Frontal cortex (tissue), 4 donors: ENCODE measurements around the gene CSGALNACT2. TPM values are rescaled to one million over a fixed set of nuclear protein-coding genes. Genes with fewer than 3 reads are reported as not detected.

Experiments used
- DNase-seq, 2 donors: peaks; one replicate each; pipeline ENCODE4 v3.0.0; 2012; ENCODE audit warnings: low spot score in 2 of 2
- FAIRE-seq: peaks from 2 replicates; lab custom pipeline; 2012; peaks lifted over from hg19 to GRCh38; lab: Jason Lieb, UNC
- total RNA-seq: library from RNA; depleted of rRNA; stranded (reverse); fragments of >200 nt; gene quantifications from one replicate; pipeline ENCODE4 v1.2.3, GENCODE V29; 2014
- donor health status: control.
- donor health status: control.
- donor health status: control.

CSGALNACT2 gene
- total RNA-seq, 1 donor from 2014 or later: 87.2 TPM

DNA sequence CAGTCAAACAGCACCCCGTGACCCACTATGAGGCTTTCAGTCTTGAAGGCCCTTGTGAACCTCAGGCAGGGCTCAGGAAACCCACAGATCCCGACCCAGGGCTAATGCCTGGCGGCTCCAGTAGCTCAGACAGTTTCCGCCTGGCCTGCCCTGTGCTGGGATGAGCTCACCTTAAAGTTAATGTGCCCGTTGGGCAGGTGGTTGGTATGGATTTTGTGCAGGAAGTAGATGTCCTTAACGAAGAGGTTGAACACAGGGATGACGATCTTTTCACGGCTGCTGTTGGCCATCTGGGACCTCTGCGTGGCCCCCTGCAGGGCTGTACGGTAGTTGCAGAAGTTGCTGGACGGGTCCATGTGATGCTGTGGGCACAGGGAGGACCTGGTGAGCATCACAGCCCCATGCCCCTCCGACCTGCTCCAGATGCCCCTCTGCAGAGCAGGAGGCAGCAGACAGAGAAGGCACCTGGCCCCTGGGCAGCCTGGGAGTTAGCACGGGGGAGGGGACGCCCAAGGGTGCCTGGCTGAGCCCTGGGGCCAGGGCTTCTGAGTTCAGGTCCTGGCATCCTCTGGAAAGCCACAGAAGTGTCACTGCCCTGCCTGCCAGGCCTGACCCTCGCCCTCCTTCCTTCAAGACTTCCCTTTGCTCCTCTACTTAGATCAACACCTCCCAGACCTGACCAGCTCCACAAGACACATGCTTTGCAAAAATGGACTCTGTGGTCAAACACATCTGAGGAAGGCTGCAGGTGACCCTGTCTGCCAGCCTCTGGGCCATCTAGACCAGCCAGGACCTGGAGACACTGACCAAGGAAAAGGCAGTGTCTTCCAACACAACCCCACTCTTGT lies 59.8 kb downstream of the CSGALNACT2 start:
- peak; percentile 19 to 29 for DNase-seq
- FAIRE-seq: no peak

DNA sequence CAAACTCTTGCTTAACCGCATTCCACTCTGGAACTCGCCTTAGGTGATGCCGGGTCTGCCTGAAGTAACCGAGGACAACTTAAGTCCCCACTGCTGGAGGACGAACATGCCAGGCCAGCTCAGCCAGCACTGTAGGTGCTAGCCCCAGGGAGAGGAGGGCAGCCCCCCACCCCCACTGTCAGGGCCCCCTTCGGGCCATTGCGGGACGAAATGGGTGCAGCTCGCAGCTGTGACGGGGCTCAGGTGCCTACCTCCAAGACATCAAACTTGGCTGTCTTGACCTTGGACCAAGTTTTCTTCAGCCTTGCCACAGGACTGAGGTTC lies 60.4 kb downstream of the CSGALNACT2 start:
- DNase-seq (peak in 1 of 2 donors; percentile 1), FAIRE-seq (no peak)

DNA sequence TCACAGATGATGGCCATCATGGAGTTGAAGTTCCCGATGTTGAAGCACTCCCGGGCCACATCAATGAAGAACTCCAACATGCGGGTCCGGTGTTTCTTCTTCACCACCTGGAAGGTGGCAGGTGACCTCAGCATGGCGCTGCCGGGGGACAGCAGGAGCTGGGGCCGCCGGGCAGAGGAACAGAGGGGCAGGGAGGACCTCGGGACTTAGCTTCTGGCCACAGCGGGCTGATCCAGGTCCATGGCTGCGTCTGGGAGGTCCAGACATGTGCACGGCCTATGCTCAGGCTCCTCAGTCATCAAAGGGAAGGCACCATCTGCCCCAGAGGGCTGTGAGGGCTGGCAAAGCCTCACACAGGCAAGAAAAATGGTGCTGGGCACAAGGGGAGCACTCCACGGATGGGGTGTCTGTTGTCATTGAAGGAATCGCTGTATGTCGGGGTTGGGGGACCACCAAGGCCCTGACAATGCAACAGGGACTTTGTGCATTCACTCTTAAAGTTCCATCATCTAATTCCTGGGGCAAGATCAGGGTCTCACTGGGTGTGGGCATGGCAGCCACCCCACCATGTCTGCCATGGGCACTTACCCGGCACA lies 60.9 kb downstream of the CSGALNACT2 start:
- FAIRE-seq (no peak), DNase-seq (peak; percentile 2 to 3)

DNA sequence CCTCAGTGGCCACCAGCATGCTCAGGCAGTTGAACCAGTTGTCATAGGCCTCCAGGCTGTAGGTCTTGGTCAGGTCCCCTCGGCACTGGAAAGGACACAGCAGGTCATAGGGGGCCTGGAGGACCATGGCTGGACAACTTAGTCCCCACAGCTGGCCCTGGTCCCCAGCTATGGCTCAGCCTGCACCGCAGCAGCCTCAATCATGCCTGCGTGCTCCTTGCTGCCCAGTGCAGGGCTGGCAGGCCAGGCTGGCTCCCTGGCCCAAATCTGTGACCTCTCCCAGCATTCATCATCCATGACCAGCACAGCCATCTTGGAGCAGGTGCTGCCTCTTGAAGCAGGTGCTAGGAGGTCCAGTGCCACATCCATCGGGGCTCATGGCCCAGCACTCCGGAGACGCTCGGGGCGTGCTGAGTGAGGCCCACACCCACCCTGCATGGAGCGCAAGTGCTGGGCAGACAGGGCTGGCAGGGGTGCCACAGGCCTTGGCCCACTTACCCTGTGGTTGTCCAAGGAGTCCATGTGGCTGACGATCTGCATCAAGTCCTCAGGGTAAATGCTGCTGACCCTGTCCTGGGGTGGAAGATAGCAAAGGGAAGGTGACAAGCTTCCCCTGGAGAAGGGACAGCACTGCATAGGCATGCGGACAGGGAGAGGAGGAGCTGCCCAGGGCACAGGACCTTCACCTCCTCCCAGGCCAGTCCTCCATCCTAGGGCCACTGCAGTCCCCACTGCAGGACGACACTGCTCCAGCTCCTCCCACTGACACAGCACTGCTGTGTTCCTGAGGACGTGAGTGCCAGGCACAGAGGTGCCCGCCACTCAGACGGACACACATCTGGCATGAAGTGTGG lies 61.7 kb downstream of the CSGALNACT2 start:
- DNase-seq (peak; percentile 6 to 12), FAIRE-seq (no peak)

DNA sequence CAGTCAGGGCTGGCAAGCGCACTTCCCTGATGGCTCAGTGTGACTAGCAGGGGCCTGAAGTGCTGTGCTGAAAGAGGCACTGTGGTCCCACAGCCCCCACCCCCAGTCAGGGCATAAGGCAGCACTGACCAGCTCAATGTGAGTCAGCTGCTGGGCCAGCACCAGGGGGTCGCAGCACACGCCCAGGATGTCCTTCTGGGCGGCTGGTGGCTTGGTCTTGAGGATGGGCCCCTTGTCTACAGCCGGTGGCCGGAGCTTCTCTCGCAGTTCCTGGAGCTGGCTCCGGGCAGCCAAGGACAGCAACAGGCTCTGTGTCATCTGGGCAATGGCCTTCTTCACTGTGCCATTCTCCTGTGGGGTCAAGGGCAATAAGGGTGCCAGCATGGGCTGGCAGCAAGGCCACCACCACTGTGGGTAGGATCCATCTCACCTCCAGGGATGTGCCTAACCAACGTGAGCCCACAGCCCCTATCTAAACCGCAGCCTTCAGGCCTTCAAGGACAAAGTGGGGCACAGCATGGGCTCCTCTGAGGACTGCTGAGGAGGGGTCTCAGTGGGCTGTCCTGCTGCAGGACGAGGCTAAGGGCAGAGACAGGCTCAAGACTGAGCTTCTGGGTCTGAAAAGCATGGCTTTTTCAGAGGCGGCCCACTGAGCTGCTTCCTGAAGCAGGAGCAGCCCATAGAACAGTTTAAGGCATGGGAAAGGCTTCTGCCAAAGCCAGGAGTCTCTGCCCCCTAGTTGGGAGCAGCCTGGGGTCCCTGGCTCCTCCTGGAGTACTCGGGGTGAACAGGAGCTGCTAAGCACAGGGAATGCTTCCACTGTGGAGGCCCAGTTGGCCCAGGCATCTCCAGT lies 62.5 kb downstream of the CSGALNACT2 start:
- peak; percentile 5 to 11 for DNase-seq
- no peak for FAIRE-seq

DNA sequence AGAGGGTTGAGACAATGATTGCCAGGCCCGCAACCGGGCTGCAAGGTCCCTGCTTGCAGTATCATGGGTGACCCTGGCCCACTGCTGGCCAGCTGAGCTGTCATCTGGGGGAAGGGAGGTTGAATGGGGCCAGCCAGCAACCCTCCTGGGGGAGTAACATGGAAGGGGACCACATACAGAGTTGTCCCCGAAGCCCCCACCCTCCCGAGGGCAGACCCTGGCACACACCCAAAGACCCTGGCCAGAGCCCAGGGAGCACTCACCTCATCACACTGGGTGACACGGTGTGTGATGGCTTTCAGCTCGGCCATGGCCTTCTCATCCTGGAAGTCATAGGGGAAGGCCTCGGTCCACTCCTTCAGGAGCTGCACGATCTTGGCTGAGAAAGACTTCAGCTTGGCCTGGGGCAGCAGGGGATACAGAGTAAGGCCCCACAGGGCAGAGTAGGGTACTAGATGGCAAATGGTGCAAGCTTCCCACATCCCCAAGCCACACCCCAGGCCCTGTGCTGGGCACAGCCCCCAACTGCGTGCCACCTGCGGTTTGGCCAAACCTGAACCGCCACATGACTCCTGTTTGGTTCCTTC lies 63.4 kb downstream of the CSGALNACT2 start:
- FAIRE-seq (no peak), DNase-seq (peak; percentile 14 to 17)

DNA sequence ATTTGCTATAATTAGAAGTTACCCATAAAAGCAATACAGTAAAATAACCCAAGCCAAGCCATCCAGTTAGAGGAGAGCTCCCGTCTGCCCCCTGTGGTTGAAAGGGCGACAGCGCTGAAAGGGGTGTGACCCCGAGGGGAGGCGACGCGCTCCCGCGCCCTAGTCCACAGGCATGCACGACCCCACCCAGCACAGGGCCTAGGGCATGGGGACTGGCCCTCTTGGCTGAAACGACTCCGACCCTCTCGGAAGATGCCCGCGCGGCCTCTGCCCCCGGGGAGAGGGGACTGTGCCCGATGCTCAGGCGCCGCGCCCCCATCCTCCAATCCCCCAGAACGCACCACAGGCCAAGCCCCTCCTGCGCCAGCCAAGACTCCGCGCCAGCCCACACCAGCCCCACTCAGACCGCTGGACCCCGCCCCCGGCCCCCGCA lies 64.0 kb downstream of the CSGALNACT2 start:
- DNase-seq (peak; percentile 51 to 56), FAIRE-seq (no peak)

DNA sequence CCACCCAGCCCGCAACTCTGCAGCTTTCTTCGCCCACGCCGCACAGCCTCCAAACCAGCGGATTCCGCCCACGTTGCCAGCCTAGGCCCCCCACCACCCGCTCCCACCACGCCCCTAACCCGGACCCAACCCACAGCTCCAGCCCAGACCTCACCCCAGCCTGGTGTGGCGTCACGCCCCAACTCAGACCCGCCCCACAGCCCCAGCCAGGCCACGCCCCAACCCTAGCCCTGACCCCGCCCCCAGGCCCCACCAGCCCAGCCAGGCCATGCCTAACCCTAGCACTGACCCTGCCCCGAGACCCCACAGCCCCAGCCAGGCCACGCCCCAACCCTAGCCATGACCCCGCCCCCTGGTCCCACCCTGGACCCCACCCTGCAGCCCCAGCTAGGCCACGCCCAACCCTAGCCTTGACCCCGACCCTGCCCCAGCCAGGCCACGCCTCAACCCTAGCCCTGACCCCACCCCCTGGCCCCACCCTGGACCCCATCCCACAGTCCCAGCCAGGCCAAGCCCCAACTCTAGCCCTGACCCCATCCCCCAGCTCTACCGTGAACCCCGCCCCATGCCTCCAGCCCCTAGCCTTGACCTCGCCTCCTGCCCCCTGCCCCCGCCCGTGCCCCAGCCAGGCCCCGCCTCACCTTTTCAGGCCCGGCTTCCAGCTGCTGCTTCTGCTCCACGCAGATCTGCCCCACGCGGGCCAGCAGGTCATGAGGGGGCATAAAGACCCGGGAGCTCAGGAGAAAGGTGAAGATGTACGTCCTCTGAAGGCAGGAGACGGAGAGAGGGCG lies 64.6 kb downstream of the CSGALNACT2 start:
- FAIRE-seq (no peak), DNase-seq (peak; percentile 28 to 38)

DNA sequence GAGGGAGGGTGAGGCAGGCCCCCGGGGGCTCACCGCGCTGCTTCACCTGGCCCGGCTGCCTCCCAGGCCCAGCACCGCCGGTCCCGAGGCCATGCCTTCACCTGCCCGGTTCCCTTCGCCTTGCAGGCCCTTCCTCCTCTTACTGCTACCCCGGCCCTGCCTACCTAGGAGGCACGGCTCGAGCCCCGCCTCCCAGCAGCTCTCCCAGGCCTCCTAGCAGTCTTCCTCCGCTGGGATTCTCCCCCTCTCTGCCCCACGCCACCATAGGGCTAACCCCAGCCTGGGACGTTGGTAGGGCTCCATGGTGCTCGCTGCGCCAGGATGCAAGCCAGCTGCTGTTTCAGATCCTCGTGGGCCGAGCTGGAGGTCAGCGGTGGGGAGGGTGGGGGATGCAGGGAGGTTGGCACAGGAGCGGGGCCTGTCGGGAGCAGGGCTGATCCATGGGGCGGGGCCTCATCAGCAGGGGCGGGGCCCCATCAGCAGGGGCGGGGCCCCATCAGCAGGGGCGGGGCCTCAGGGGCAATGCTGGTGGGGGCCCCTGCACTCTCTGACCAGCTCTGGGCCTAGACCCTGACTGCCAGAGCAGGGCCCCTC lies 65.3 kb downstream of the CSGALNACT2 start:
- DNase-seq (peak; percentile 7 to 25), FAIRE-seq (no peak)

DNA sequence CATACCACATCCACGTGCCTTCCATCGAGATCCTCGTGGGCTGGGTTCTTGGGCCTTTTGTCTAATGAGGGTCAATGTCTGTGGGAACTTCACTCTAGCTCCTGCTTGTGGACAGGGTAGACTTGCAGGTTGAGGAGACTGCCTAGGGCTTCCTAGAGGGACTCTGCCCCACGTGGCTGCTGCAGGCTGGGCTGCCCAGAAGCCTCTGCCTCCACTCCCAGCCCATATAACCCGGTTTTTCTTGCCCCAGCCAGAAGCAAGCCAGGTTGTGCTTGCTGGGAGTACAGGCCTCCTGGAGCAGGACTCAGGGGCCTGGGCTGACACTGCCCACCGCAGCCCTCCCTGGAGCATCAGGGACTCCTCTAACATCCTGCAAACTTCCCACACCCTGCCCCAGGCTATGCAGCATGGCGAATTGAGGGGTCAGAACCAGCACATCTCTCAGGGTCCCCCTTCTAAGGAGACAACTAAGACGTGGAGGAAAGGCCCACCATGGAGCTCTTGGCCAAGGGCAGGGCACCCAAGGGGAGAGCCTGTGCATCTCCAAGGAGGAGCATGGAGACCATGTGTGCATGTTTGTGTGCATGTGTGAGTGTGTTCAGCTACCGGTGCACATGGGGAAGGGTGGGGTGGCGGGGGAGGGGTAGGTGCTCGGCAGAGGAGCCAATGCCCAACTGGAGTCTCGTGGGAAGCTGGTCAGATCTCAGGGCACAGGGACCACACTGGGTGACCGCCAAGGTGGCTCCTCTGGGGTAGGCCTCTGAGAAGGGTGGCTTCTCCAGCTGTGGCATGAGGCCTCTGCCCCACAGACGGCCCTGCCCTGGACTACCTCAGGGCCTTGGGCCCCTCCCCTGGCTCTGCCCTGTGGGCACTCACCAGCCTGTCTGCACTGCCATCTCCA lies 66.0 kb downstream of the CSGALNACT2 start:
- DNase-seq (peak in 1 of 2 donors; percentile 12), FAIRE-seq (no peak)

DNA sequence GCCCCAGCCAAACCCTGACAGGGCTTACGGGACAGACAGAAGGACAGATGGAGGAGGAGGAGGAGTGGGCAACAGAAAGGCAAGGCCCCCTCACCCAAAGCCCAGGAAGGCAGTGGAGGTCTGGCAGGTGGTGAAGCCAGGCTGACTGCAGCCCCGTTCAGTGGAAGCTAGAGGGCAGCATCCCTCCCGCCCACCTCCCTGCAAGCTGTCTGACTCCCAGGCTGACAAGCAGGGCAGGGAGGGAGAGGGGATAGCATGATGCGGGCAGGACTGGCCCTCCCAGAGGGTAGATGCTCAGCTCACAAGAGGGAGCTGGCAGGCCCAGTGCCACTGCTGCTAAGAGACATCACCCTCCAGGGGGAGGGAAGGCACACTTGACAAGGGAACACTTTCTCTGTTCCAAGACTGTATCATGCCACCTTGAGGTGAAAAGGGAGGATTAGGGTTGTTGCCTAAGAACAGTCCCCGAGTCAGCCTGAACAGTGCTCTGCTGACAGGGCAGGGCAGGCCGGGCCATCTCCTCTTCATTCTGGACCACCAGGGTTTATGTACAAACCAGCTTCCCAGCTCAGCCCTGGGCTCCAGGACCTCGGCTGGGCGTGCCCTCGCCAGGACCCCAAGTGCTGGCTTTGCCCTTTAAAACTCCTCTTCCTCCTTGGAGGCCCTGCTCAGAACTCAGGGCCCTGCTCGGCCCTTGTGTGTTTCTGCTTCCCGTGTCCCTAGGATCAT lies 66.9 kb downstream of the CSGALNACT2 start:
- DNase-seq: peak; percentile 64 to 70
- no peak for FAIRE-seq

DNA sequence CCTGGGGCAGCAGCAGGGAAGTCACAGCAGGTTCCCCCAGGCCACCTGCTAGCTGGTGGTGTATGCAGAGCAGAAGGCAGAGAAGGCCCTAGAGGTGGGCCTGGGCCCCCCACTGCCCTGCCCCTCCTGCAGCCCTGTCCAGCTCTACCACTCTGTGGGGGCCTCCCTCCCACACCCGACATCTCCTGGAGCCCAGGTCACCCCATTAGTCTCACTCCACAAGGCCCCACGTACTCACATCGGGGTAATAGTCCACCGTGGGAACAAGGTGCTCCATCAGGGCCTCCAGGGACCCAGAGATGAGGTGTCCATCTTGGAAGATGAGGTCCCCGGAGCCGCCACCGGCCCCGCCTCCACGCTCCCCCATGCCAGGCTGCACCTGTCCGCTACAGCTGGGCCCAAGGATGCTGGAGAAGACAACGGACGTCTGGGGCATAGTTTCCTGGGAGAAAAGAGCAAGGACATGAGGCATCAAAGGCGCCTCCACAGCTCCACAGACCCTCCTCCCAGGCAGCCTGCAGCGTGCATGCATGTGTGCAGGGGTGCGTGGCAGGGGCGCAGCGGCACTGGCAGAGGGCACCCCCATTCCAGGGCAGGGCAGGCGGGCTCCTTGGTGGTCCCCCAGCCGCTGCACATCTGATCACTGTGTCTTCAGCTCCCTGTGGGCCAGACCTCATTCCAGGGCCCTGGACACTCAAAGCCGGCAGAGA lies 67.6 kb downstream of the CSGALNACT2 start:
- FAIRE-seq (no peak), DNase-seq (no peak)

DNA sequence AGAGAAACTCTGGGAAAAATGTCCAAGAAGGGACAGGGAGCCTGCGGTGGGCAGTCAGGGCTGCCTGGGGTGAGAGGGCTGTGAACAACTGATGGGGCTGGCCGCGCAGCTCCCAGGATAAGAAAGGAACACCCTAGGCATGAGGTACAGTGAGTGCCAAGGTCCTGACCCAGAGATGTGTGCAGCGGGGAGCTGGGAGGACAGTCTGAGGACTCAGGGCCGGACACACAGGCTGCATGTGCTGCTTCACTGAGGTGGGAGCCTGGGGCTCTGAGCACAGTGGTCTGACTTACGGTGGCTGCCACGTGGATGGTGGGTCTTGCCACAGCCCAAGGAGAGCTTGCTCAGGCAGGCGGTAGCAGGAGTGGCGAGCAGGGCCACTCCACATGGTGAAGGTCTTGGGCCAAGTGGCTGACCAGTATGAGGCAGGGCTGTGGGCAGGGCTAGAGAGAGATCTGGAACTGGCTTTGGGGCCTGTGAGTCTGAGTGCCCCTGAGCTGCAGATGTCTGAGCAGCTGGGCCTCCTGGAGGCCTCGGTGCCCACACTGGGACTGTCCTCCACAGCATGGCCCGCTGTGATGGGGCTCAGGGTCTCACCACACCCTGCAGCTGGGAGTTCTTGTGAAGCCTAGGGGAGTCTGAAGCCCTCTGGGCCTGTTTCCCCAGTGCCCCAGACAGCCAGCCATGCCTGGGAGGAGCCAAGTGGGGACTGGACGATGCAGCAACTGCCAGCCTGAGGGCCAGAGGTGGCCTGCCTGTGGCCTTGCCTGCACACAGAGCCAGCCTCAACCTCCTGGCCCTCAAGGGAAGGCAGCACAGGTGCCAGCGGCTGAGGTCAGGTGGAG lies 68.4 kb downstream of the CSGALNACT2 start:
- DNase-seq: no peak
- FAIRE-seq: no peak

DNA sequence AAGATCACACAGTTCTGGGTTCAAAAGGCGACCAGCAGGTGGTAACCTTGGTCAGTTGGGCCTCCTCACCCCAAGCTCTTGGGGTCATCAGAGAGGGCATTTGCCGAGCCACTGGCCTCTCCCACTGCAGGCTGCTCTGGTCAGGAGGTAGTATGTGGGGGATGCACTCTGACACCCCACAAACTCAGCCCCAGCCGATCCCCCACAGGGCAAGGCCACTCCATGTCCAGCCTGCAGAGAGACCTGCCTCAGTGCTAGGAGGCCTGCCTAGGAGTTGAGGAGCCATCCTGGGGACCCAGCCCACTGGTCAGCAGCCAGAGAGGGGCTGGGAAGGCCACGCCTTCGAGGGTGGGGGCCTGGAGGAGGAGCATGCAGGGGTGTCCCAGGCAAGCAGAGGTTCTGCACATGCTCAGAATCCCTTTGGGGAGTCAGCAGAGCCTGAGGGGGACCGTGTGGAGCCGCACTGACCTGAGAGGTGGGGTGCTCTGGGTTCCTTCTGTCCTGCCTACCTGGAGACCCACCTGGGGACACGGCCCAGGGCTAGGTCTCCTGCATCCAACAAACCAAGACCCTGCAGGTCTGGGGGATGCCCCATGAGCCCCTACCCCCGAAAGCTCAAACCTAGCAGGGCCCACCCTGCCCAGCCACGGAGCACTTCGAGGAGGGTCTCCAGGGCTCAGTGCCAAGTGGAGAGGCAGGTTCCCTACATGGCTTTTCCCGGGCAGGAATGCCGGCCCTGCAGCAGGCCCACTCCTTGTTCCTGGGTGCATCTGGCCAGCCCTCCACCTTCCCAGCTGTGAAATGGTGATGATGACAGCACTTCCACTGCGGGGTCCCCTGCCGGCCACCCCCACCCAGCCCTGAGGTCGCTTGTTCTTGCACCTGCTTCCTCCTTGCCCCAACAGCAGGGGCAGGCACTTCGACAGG lies 70.2 kb downstream of the CSGALNACT2 start:
- FAIRE-seq (no peak), DNase-seq (no peak)
